Mesendoderm (in vitro differentiated cells): ENCODE data around the gene KLK14.

Source experiments
- DNase-seq: peaks from one replicate; pipeline ENCODE4 v3.0.0; 2013
- H2AK5ac ChIP-seq: 2 replicates; pipeline ENCODE4 v1.6.1; 2013; ENCODE audit warnings: low read length, inconsistent platforms
- H2BK120ac ChIP-seq: 2 replicates; pipeline ENCODE4 v1.6.1; 2013; ENCODE audit warnings: low read depth, mild to moderate bottlenecking, low read length, moderate library complexity, mixed read lengths
- H2BK15ac ChIP-seq: replicated peaks from 2 replicates; pipeline ENCODE4 v1.6.1; 2013; ENCODE audit warnings: low read depth, mild to moderate bottlenecking, moderate library complexity
- H2BK5ac ChIP-seq: 2 replicates; pipeline ENCODE4 v1.6.1; 2013; ENCODE audit warnings: low read length, inconsistent platforms
- H3K18ac ChIP-seq: 2 replicates; pipeline ENCODE4 v1.6.1; 2013; ENCODE audit warnings: mild to moderate bottlenecking, low read length, mixed read lengths
- H3K23ac ChIP-seq: one replicate; pipeline ENCODE4 v1.6.1; 2013; ENCODE audit warnings: low read length
- H3K27ac ChIP-seq: 2 replicates; pipeline ENCODE4 v1.5.1; 2013; ENCODE audit warnings: low read depth, mild to moderate bottlenecking, inconsistent platforms, low read length, moderate library complexity
- H3K27me3 ChIP-seq: 2 replicates; pipeline ENCODE4 v1.6.1; 2013; ENCODE audit warnings: low read length, control low read depth, mild to moderate bottlenecking, inconsistent platforms; ENCODE audit not compliant: insufficient read depth, poor library complexity
- H3K36me3 ChIP-seq: 2 replicates; pipeline ENCODE4 v1.6.1; 2013; ENCODE audit warnings: low read length, inconsistent platforms; ENCODE audit not compliant: control insufficient read depth, insufficient read depth
- H3K4ac ChIP-seq: one replicate; pipeline ENCODE4 v1.6.1; 2013; ENCODE audit warnings: low read depth, mild to moderate bottlenecking, low read length, moderate library complexity
- H3K4me1 ChIP-seq: 2 replicates; pipeline ENCODE4 v1.6.1; 2013; ENCODE audit warnings: low read depth, low read length, inconsistent platforms; ENCODE audit not compliant: control insufficient read depth
- H3K4me2 ChIP-seq: 2 replicates; pipeline ENCODE4 v1.6.1; 2013; ENCODE audit warnings: low read length
- H3K4me3 ChIP-seq: 2 replicates; pipeline ENCODE4 v1.5.1; 2013; ENCODE audit warnings: mild to moderate bottlenecking, low read length
- H3K56ac ChIP-seq: one replicate; pipeline ENCODE4 v1.6.1; 2013; ENCODE audit warnings: low read length
- H3K79me1 ChIP-seq: 2 replicates; pipeline ENCODE4 v1.6.1; 2013; ENCODE audit warnings: low read length, inconsistent platforms
- H3K79me2 ChIP-seq: 2 replicates; pipeline ENCODE4 v1.6.1; 2013; ENCODE audit warnings: mild to moderate bottlenecking, low read length; ENCODE audit not compliant: control insufficient read depth, insufficient read depth
- H3K9ac ChIP-seq: 2 replicates; pipeline ENCODE4 v1.6.1; 2013; ENCODE audit warnings: low read length, inconsistent platforms
- H4K5ac ChIP-seq: one replicate; pipeline ENCODE4 v1.6.1; 2013; ENCODE audit warnings: low read length
- H4K8ac ChIP-seq: one replicate; pipeline ENCODE4 v1.6.1; 2013; ENCODE audit warnings: low read depth, mild to moderate bottlenecking, control low read depth, low read length, moderate library complexity
- whole genome bisulfite sequencing: extraction: QIAGEN DNeasy Blood & Tissue Kit; methylation state at CpG from one replicate; pipeline ENCODE4 v1.1.7; 2013; ENCODE audit warnings: low lambda C conversion rate, missing lambda C conversion rate; ENCODE audit not compliant: insufficient coverage; ENCODE audit errors: extremely low coverage; 5-methylcytosine and 5-hydroxymethylcytosine counted together

Gene KLK14

DNA sequence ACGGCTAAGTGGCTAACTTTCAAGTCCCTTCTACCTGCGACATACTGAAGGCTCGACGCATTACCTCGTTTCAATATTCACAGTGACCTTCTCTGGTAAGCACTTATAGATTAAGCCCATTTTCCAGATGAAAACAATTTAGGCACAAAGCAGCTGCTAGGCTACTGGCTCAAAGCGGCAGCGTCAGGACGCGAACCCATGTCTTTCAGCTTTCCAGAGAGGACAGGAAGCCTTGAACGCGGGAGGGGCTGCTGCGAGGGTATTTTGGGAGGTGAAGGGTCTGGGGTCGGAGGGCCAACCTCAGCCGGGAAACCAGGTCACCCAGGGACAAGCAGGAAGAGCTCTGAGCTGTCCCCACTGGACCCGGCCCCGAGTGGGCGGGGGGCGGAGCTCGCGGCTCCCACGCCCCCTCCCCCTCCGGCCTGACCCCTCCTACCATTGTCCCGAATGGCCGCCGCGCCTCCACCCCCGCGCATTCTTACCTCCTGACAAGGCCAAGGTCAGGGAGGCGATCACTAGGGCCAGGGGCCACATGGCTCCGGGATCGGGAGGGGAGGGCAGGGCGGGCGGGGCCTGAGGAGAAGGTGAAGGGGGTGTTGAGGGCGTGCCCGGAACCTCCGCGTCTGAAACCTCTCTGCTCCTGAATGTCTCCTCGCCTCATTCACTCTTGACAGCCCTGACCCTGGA, 18.0 kb downstream of the KLK14 start, which contains the start of gene KLK13:
Gene KLK13, minus strand, starts transcription at position 559 of the 687 bp plus-strand sequence. Its CDS starts 25 bp downstream, at position 534.
- H2BK15ac ChIP-seq, result no peak within 1 kb of the TSS
- H3K18ac ChIP-seq, result no peak within 1 kb of the TSS
- no peaks in the 10 kb centered on the region for H3K4me1 ChIP-seq
- H3K27ac ChIP-seq, result no peak within 1 kb of the TSS
- H3K79me1 ChIP-seq, result no peaks in the 10 kb centered on the region
- H2BK120ac ChIP-seq, result no peak within 1 kb of the TSS
- H3K4me3 ChIP-seq, result peak within 1 kb of the TSS; percentile 40
- H3K36me3 ChIP-seq, result no peaks in the 10 kb centered on the region
- peak; percentile 84 for DNase-seq
- no peak within 1 kb of the TSS for H4K8ac ChIP-seq
- peak within 1 kb of the TSS; percentile 78 for H3K56ac ChIP-seq
- no peak within 1 kb of the TSS for H4K5ac ChIP-seq
- no CpG with 5 or more reads among the region's 38 CpGs for WGBS
- no peaks in the 10 kb centered on the region for H3K79me2 ChIP-seq
- H3K9ac ChIP-seq, result peak within 1 kb of the TSS; percentile 66
- peak within 1 kb of the TSS; percentile 63 for H3K4me2 ChIP-seq
- no peak within 1 kb of the TSS for H2BK5ac ChIP-seq
- H3K27me3 ChIP-seq, result no peaks in the 10 kb centered on the region
- H3K23ac ChIP-seq, result no peak within 1 kb of the TSS
- H2AK5ac ChIP-seq, result no peak within 1 kb of the TSS
- no peak within 1 kb of the TSS for H3K4ac ChIP-seq

DNA sequence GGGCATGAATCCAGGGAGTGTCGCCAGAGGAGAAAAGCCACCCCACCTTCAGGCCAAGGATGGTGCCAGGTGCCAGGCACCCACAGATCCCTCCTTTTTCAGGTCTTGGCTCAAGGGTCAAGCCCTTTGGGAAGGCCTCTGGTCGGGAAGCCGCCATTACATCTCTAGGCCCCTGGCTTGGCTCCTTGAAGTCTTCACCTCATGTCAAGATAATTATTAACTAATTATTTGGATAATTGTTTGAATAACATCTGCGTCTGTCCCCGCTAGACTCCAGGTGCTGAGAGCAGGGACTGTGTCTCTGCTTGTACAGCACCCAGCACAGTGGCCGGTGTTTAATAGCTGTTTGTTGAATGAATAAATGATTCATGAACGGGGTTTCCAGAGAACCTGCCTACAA, 19.0 kb downstream of the KLK14 start:
- no peaks in the 10 kb centered on the region for H3K4me1 ChIP-seq
- no peak overlapping the region for H3K18ac ChIP-seq
- no peak overlapping the region for H3K27ac ChIP-seq
- H3K4me3 ChIP-seq, result no peak overlapping the region
- no peaks in the 10 kb centered on the region for H3K79me1 ChIP-seq
- no peaks in the 10 kb centered on the region for H3K36me3 ChIP-seq
- H3K4me2 ChIP-seq, result no peak overlapping the region
- H2BK15ac ChIP-seq, result no peak overlapping the region
- no peak overlapping the region for H2AK5ac ChIP-seq
- no peaks in the 10 kb centered on the region for H3K27me3 ChIP-seq
- no peak overlapping the region for H3K56ac ChIP-seq
- H3K4ac ChIP-seq, result no peak overlapping the region
- no peak overlapping the region for H2BK5ac ChIP-seq
- H3K9ac ChIP-seq, result no peak overlapping the region
- WGBS, result no CpG with 5 or more reads among the region's 7 CpGs
- H3K79me2 ChIP-seq, result no peaks in the 10 kb centered on the region
- no peak overlapping the region for H4K5ac ChIP-seq
- H2BK120ac ChIP-seq, result no peak overlapping the region
- no peak for DNase-seq
- no peak overlapping the region for H3K23ac ChIP-seq
- H4K8ac ChIP-seq, result no peak overlapping the region

DNA sequence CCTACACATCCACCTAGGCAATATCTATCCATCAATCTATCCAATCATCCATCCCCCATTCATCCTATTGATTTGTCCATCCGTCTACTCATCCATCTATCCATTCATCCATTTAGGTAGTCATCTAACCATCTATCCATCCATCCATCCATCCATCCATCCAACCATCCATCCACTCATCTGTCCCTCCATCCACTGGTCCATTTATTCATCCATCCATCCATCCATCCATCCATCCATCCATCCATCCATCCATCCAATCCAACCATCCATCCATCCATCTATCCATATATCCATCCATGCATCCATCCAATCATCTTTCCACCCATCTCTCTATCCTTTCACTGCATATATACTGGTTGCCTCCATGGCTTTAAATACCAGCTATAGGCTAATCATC, 21.7 kb downstream of the KLK14 start:
- Histone ChIP-seq H3K9ac (no peak overlapping the region), H3K79me1 (no peaks in the 10 kb centered on the region), H4K8ac (no peak overlapping the region), H2AK5ac (no peak overlapping the region), H3K4me2 (no peak overlapping the region), H3K4me3 (no peak overlapping the region), H3K56ac (no peak overlapping the region), H2BK5ac (no peak overlapping the region), H4K5ac (no peak overlapping the region), H3K79me2 (no peaks in the 10 kb centered on the region), H3K4ac (no peak overlapping the region), H3K23ac (no peak overlapping the region), H2BK15ac (no peak overlapping the region), H3K27me3 (no peaks in the 10 kb centered on the region), H2BK120ac (no peak overlapping the region), H3K4me1 (no peaks in the 10 kb centered on the region), H3K36me3 (no peaks in the 10 kb centered on the region), H3K18ac (no peak overlapping the region), H3K27ac (no peak overlapping the region)
- no CpG with 5 or more reads among the region's 1 CpG for WGBS
- DNase-seq, result no peak

DNA sequence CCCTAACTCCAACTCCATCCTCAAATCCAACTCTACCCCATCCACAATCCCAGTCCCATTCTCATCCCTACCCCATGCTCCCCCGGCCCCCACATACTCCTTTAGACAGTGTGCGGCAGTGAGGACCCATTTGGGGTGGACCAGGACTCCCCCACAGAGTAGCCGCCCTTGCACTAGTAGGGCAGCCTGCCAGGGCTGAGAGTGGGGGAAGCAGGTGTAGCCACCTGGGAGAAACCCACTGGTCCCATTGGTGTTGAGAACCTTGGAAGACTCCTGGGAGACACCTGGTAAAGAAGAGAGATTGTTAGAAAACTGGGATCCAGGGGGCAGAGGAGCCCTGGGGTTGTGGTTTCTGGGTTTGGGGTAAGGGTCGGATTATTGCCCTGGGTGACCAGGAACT, 22.4 kb downstream of the KLK14 start:
- Histone ChIP-seq H3K4me1 (no peaks in the 10 kb centered on the region), H3K27me3 (no peaks in the 10 kb centered on the region), H2BK15ac (no peak overlapping the region), H2BK5ac (no peak overlapping the region), H3K4ac (no peak overlapping the region), H3K56ac (no peak overlapping the region), H3K79me2 (no peaks in the 10 kb centered on the region), H2BK120ac (no peak overlapping the region), H3K4me3 (no peak overlapping the region), H4K5ac (no peak overlapping the region), H3K23ac (no peak overlapping the region), H2AK5ac (no peak overlapping the region), H3K36me3 (no peaks in the 10 kb centered on the region), H3K4me2 (no peak overlapping the region), H3K27ac (no peak overlapping the region), H3K18ac (no peak overlapping the region), H3K9ac (no peak overlapping the region), H4K8ac (no peak overlapping the region), H3K79me1 (no peaks in the 10 kb centered on the region)
- no CpG with 5 or more reads among the region's 4 CpGs for WGBS
- no peak for DNase-seq

DNA sequence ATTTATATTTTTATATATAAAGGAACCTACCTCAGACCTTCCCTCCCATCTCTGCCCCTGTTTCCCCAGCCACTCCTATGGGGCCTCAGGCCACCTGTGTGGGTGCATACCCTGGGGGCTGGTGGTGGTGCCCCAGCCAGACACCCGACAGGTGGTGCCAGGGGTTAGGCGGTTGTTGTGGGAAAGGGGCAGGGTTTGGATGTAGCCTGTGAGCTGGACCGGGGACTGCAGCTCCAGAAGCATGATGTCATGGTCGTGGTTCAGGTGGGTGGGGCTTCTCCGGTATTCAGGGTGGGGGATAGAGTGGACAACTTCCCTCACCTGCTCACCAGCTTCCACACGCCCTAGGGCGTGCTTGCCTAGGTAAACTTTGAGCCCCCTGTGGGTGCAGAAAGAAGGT, 23.0 kb downstream of the KLK14 start:
- H3K27ac ChIP-seq, result no peak overlapping the region
- no peak overlapping the region for H2BK5ac ChIP-seq
- no peak overlapping the region for H3K23ac ChIP-seq
- H2AK5ac ChIP-seq, result no peak overlapping the region
- no peak for DNase-seq
- WGBS, result no CpG with 5 or more reads among the region's 7 CpGs
- no peak overlapping the region for H3K4ac ChIP-seq
- H3K4me1 ChIP-seq, result no peaks in the 10 kb centered on the region
- no peaks in the 10 kb centered on the region for H3K79me1 ChIP-seq
- H3K18ac ChIP-seq, result no peak overlapping the region
- H3K27me3 ChIP-seq, result no peaks in the 10 kb centered on the region
- no peaks in the 10 kb centered on the region for H3K79me2 ChIP-seq
- no peak overlapping the region for H4K8ac ChIP-seq
- H3K56ac ChIP-seq, result no peak overlapping the region
- H2BK15ac ChIP-seq, result no peak overlapping the region
- H3K36me3 ChIP-seq, result no peaks in the 10 kb centered on the region
- no peak overlapping the region for H3K4me2 ChIP-seq
- no peak overlapping the region for H3K4me3 ChIP-seq
- H3K9ac ChIP-seq, result no peak overlapping the region
- no peak overlapping the region for H4K5ac ChIP-seq
- H2BK120ac ChIP-seq, result no peak overlapping the region

DNA sequence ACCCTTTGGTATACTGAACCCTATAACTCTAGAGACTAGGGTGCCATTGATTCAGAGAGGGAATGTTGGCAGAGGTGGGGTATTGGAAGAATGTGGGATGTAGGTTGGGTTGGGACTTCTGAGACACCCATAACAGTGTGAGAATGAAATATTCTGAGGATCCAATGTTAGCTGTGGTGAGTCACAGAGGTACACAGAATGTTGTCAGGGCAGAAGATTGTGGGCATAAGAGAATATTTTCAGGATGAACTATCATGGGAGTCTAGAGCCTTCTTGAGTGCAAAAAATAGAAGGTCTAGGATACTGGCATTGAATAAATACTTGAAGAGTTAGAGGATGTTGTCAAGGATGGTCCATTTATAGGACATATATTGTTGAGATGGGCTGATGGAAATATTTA, 26.8 kb downstream of the KLK14 start:
- H3K56ac ChIP-seq, result no peak overlapping the region
- no peaks in the 10 kb centered on the region for H3K27me3 ChIP-seq
- no peak for DNase-seq
- H3K36me3 ChIP-seq, result no peaks in the 10 kb centered on the region
- H3K4me2 ChIP-seq, result no peak overlapping the region
- H3K23ac ChIP-seq, result no peak overlapping the region
- H3K9ac ChIP-seq, result no peak overlapping the region
- no peak overlapping the region for H3K27ac ChIP-seq
- no peak overlapping the region for H2BK120ac ChIP-seq
- H2AK5ac ChIP-seq, result no peak overlapping the region
- no peak overlapping the region for H3K4ac ChIP-seq
- no peak overlapping the region for H2BK15ac ChIP-seq
- no peaks in the 10 kb centered on the region for H3K79me1 ChIP-seq
- no peak overlapping the region for H4K8ac ChIP-seq
- H3K79me2 ChIP-seq, result no peaks in the 10 kb centered on the region
- no peak overlapping the region for H4K5ac ChIP-seq
- no peak overlapping the region for H3K4me3 ChIP-seq
- H2BK5ac ChIP-seq, result no peak overlapping the region
- H3K4me1 ChIP-seq, result no peaks in the 10 kb centered on the region
- no peak overlapping the region for H3K18ac ChIP-seq
